GM18498 (cell line): ENCODE data around the gene PANK4.
"Not testable (repeated sequence)": the region's sequence is repeated elsewhere in the genome, so short reads cannot be mapped to it uniquely, and the experiment has no call there.

ENCODE experiments used
- ATAC-seq: cut with Tn5 transposase; IDR thresholded peaks from one replicate; pipeline ENCODE4 v1.9.1; 2021; ENCODE audit warnings: mild to moderate bottlenecking, moderate library complexity; ENCODE audit not compliant: unreplicated experiment

PANK4 gene

DNA sequence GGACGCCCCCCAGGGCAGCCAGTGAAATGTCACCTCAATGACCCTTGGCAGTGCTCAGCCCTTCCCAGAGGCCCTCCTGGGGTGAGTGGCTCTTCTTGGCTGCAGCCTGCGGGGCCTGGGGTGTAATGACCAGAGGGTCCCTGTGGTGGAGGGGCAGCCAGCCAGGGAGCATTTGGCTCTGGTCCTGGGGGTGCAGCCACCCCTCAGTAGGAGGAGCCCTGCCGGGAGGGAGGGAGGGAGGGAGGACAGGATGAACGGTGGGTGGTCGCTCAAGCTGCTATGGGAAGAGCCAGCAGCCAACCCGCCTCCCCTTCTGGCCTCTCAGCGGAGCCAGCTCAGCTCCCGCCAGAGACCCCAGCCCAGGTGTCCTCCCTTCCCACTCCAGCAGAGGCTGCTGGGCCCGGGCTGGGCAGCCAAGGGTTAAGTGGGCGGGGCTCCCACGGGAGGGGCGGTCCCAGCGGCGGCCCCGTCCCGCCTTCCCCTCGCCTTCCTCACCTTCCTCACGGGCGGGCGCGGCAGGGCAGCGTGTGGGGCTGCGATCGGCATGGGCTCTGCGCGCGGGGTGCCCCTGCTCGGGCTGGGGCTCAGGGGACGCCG lies 59.3 kb downstream of the PANK4 start:
- ATAC-seq, result no peak

DNA sequence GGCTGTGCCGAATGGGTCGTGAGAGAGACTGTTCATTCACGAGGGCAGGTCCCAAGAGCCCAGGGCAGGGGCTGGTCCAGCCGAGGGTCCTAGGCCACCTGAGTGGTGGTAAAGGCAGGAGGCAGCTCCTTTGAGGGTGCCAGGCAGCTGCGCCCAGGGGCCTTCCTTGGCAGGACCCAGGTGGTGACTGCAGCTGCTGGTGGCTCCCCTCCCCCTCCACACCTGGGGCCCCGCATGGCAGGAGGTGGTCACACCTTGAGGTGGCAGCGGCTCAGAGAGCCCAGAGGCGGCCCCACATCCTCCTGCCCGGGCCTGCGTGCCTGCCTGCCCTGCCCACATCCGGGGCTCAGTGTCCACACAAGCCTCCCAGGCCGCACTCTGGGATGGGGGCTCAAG lies 60.1 kb downstream of the PANK4 start:
- ATAC-seq, result no peak

DNA sequence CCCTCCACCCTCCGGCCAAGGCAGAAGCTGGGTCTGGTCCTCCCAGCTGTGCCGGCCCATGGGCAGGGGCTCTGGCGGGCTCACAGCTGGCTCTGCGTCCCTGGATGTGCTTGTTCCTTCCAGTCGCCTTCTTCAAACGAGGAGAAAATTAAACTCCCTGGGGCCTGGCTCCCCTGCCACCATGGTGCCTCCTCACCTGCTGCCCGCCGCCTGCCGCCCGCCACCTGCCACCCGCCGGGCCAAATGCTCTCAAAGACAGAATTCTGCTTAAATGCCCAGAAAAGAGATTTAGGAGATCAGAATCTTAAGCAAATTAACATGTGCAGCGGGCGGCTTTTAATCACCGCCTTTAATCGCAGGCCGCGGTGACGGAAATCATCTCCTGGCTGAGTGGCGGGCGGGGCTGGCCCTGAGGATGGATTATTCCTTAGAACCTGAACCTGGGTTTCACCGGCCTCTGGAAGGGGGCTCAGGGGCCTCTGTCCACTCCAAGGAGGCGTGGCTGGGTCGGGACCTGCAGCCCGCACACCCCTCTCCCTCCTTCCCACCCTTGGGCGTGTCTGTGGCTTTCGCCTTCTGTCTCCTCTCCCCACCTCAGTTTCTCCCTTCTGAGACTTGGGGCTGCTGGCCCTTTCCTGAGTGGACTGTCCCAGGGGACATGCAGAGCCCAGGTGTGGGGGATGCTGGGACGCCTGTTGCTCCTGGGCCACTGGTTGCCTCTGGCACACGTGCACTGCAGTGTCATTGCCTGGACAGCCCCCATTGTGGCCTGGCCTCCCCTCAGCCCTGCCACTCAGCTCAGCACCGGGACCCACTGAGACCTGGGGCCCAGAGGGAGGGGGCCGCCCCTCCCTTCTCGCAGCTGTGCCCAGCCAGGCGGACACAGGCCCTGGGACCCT lies 60.8 kb downstream of the PANK4 start:
- no peak for ATAC-seq

DNA sequence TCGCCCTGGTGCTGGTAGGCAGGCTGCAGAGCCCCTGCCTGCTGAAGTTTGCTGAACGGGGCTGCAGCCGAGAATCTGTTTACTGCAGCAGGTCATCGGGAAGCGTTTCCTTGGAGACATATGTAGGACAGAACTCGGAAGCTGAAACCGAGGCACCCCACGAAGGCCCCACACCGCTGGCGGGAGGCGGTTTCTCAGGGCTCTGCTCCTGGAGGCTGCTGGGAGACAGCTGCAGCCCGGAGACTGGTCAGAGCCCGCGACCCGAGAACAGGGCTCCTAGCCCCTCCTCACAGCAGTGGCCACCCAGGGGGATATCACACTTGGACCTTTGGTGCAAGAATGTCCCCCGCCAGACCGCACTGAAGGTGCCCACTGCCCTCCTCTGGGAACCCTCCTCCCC lies 63.0 kb downstream of the PANK4 start:
- ATAC-seq, result no peak

DNA sequence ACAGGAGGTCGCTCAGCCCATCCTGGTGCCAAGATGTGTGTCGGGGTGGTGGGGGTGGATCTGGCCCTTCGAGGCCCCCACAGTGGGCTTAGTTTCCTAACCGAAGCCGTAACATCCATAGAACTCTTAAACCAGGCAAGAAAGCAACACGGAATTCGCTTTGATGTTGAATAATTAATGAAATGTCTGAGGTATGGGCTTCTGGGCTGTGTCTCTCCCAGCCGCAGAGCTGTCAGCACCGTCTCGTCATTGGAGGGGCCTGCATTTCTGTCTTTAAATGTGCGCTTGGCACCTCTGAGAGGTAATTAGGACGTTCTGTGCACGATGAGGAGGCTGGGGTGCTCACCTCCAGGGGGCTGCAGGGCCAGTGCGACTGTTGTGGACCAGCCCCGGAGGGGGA lies 63.6 kb downstream of the PANK4 start:
- ATAC-seq, result no peak

DNA sequence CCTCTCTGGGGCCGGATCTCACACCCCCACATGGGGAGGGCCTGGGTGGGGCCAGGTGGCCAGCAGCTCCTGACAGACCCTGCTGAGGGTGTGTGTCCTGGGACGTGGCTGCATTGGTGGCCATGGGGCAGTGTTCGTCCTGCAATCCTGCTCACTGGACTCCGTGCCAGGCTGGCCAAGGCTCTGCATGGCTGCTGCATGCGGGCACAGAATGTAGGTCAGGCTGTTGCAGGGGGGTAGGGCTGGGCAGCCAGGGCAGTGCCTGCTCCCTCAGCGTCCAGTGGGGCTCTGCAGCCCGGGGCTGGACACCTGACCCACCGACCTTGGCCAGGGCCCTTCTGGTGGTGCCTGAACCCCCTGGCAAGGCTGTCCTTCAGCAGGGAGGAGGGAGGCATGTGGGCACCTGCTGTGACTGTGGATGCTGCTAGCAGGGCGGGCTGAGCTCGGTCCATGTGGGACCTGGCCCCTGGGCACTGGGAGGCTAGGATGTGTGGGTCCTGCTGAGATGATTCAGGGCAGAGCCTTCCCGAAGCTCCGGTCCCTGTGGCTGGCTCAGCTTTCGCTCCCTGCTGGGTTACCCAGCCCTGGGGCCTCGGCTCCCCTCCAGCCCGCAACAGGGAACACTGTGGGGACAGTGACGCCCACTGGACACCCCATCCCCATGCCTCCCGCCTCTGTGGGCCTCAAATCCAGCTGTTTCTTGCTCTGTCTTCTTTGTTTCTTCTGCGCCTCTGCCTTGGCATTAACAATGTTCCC lies 65.2 kb downstream of the PANK4 start:
- ATAC-seq, result no peak

DNA sequence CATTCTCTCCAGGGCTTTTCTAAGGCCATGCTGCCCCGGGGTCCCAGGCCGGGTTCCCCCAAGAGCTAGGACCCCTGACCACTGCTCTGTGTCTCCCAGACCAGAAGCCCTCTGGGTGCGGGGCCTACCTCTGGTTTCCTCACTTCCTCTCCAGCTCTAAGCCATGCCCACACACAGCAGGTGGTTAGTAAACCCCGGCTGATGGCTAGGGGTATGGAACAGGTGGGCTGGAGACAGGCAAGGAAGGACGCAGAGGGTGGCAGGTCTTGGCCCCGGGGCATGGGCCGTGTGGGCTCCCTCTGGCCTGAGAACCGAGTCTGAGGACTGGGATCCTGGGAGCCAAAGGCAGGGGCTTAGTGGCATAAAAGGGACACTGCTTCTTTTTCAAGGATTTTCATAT lies 66.2 kb downstream of the PANK4 start:
- ATAC-seq, result no peak

DNA sequence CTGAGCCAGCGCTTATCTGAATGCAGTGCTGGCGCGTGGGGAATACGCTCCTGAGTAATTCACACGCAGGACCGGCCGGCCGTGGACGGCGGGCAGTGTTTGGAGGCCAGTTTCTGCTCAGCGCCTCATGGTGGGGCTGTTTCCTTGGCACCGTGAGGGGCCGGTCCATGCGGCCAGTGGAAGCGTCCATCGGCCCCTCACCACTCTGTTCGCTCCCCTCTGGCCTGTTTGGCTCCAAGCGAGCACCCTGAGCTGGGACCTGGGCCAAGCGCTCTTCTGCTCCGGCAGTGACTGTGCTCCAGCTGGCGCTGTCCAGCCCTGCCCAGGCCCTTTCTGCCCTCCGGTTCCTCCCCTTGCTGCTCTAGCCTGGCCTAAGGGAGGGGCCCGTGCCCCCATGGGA lies 66.6 kb downstream of the PANK4 start:
- no peak for ATAC-seq

DNA sequence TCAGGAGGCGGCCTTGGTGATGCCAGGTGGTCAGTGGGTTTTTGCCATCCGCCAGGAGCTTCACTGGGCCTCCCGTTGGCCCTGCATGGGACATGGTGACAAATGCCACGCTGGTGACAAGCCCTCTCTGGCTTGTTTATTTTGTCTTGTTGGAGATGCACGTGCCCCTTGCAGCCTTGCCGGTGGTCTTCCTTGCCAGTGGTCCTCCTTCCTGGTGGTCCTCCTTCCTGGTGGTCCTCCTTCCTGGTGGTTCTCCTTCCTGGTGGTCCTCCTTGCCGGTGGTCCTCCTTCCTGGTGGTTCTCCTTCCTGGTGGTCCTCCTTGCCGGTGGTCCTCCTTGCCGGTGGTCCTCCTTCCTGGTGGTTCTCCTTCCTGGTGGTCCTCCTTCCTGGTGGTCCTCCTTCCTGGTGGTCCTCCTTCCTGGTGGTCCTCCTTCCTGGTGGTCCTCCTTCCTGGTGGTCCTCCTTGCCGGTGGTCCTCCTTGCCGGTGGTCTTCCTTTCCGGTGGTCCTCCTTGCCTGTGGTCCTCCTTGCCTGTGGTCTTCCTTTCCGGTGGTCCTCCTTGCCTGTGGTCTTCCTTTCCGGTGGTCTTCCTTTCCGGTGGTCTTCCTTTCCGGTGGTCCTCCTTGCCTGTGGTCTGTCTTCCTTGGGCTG lies 67.2 kb downstream of the PANK4 start:
- not testable (repeated sequence) for ATAC-seq

DNA sequence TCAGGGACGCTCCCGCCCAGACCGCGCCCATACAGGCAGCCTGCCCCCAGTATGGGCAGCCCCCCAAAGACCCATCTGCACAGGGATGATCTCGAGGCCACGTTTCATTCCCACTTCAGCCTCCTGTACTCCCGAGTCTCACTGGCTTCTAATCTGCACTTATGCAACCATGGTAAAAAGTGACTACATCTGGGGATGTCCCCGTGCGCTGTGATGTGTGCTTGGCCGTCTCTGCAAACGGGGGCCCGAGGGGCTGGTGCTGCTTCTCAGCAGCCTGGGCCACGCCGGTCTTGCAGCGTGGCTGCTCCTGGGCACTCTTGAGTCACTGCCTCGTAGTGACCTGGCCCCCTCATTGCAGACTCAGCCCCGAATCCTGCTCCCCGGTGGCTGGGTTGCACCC lies 67.7 kb downstream of the PANK4 start:
- no peak for ATAC-seq
